Measurements from ENCODE around the gene ACSF2. TPM values are rescaled to one million over a fixed set of nuclear protein-coding genes. Genes with fewer than 3 reads are reported as not detected.

The ACSF2 gene
- total RNA-seq, 1 donor from 2014 or later, result 29.9 TPM

- no peak for DNase-seq (ENCODE audit: low read depth)
Observed at GRCh38 chr17:50498021-50498874, 72.2 kb downstream of the ACSF2 start.

GRCh38 chr17:50499270-50499669 is 73.3 kb downstream of the ACSF2 start:
- no peak for DNase-seq (ENCODE audit: low read depth)

DNA sequence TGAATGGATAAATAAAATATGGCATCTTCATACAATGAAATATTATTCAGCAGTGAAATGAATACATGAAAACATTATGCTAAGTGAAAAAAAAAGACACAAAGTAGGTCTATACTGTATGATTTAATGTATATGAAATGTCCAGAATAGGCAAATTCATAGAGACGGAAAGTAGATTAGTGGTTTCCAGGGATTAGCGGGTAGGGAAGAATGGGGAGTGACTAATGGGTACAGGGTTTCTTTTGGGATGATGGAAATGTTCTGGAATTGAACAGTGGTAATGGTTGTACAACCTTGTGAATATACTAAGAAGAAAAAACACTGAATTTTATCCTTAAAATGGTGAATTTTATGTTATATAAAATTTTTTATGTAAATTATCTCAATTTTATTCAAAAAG is 73.7 kb downstream of the ACSF2 start:
- DNase-seq (ENCODE audit: low read depth), result no peak

- peak; percentile 39 for DNase-seq (ENCODE audit: low read depth)
Observed at GRCh38 chr17:50501054-50501453, 75.0 kb downstream of the ACSF2 start.

GRCh38 chr17:50502301-50502990 is 76.4 kb downstream of the ACSF2 start:
- no peak for DNase-seq (ENCODE audit: low read depth)

GRCh38 chr17:50505591-50506130 is 79.6 kb downstream of the ACSF2 start:
- no peak for DNase-seq (ENCODE audit: low read depth)

GRCh38 chr17:50506298-50506697 is 80.3 kb downstream of the ACSF2 start:
- DNase-seq (ENCODE audit: low read depth), result no peak

DNA sequence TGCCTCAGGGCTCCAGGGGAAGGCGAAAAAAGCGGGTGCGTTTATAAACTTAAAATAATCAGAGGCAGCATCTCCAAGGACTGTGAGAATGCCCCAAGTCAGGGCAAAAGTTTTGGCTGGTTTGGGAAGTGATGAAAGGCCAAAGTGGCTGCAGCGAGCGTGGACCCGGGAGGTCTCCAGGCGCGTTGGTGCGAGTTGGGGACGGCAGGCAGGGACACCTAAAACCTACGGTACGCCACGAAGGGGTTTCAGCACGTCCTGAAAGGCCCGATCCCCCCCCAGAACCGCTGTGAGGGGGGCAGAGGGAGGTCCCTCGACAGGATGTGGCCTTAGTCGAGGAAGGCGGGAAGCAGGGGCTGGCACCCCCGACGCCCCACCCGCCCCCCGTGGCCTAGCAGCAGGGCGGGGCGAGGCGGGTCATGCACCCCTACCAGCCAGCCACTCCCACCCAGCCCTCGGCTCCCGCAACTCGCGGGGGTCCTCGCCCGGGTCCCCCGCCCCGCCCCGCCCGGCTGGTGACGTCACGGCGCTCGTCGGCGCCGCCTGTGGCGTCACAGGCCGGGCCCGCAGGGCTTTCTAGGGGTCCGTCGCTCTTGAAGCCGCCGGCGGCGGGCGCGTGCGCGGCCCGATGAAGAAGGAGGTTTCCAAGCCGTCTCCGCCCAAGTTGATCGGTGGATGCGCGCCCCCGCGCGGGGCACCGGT is 82.0 kb downstream of the ACSF2 start, which contains the start of gene MYCBPAP:
Gene MYCBPAP, plus strand, starts transcription at position 569 of the 702 bp plus-strand sequence. CDS start 236 bp downstream, outside the sequence.
- DNase-seq (ENCODE audit: low read depth), result peak; percentile 84

GRCh38 chr17:50508573-50509460 is 82.8 kb downstream of the ACSF2 start:
- no peak for DNase-seq (ENCODE audit: low read depth)

- no peak for DNase-seq (ENCODE audit: low read depth)
Observed at GRCh38 chr17:50511058-50511457, 85.0 kb downstream of the ACSF2 start.

DNA sequence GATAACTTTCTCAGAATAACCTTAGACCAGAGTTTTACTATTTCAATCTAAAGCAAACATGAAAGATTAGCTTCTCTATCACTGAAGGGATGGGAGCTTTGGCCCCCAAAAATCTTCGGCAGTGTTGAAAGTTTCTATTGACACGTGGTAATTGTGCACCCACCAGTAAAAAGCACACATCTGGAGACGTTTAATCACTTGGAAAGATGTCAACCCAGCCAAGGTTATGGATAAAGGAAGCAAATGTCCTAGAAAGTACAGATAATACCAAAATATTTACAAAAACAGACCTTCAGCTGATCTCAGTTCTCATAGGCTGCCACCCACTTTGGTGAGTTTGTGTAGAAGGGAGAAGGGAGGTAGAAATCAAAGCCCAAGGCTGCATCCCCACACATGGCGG is 87.5 kb downstream of the ACSF2 start:
- no peak for DNase-seq (ENCODE audit: low read depth)

DNA sequence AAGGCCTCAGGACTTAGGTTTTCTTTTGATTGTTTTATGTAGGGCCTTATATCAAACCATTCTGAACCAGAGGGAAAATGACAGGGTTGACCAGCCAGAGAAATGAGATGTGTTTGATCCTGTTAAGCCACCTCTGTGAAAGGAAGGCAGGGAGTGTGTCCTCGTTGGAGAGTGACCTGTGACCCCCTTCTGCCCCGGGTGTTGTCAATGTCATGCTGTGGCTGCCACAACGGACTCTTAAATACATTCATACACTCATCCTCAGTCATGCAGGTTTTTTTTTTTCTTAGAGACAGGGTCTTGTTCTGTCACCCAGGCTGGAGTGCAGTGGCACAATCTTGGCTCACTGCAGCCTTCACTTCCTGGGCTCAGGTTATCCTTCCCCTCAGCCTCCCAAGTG is 88.4 kb downstream of the ACSF2 start:
- no peak for DNase-seq (ENCODE audit: low read depth)

GRCh38 chr17:50514936-50515702 is 89.1 kb downstream of the ACSF2 start:
- DNase-seq (ENCODE audit: low read depth), result peak; percentile 55

DNA sequence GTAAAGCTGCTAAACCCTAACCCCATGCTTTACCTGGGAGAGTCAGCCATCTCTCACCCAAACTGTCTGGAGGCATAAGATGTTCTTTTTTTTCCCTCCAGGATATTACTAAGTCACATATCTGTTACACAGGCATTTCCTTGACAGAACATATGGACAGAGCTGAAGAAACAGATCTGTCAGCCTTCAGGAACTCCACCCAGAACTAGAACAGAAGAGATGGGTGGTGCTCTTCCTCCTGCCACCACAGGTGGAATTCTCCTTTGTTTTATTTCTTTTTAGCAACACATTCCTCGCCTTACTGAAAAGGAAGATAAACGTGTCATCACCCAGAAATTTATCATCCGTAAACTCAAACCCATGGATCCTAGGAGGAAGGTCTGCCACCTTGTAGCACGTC is 91.0 kb downstream of the ACSF2 start:
- no peak for DNase-seq (ENCODE audit: low read depth)

GRCh38 chr17:50517504-50518383 is 91.7 kb downstream of the ACSF2 start:
- DNase-seq (ENCODE audit: low read depth), result no peak

DNA sequence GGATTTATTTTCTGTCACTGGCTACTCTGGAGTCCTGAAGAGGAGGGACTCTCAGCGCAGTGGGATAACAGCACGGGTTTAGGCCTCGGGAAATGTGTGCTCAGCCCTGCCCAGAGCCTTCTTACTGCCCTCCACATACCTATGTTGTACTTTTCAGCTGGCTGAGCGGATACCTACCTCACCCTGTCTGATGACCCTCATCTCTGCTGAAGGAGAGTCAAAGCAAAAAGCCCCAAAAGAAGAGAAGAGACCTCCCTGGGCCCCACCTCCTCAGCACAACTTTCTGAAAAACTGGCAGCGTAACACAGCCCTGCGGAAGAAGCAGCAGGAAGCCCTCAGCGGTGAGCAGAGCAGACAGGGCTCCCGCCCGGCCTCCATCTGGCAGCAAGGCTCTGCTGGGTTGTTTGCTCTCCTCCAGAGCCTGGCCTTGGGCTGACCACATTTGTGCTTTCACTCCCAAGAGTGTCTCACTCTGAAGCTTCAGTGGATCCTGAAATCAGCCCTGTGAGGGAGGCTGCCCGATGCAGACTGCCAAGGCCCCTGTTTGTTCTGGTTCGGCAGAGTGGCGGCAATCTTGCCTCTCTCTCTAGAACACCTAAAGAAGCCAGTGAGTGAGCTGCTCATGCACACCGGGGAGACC is 92.5 kb downstream of the ACSF2 start:
- no peak for DNase-seq (ENCODE audit: low read depth)

DNA sequence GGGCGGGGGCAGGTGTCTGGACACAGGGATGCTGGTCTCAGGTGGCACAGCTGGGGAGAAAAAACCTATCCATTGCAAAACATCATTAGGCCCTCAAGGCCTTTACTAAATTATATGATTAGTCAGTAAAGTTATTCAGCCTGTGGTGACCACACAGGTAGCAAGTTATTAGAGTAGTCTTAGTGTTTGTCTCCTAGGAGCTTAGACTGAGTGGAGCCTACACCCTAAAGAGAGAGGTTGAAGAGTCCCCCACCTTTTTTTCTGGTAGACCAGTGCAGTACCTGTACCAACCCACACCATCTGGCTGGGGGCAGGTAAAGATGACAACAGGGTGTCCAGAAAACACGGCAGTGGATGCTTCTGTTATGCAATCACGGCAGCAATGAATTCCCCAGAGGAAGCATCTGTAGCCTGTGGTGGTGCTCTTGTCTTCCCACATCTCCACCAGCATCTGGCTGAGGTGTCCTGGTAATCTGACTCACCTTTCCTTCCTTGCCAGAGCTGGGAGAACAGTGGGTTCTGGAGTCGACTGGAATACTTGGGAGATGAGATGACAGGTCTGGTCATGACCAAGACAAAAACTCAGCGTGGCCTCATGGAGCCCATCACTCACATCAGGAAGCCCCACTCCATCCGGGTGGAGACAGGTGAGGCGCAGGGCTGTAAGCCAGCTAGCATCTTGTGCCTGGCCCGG is 93.3 kb downstream of the ACSF2 start:
- no peak for DNase-seq (ENCODE audit: low read depth)

DNA sequence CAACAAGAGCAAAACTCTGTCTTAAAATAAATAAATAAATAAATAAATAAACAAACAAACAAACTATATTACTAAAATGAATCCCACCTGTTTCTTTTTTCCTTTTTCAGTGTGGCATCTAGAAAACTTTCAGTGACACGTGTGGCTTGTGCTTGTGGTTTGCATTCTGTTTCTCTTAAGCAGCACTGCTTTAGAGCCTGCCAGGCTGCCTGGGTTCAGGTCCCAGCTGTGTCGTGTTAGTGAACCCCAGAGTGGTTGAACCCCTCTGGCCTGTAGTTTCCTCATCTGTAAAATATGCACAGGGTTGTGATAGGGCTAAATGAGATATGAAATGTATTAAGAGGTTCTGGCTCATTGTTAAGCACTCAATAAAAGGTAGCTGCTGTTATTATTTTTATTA is 94.5 kb downstream of the ACSF2 start:
- peak; percentile 62 for DNase-seq (ENCODE audit: low read depth)
